NCI-H345 (cell line): Measurements from ENCODE around the gene LYPD6.

ENCODE experiments used
- DNase-seq: peaks from one replicate; lab custom pipeline; 2025; lab: John Stamatoyannopoulos, UW

LYPD6 gene

GRCh38 chr2:149507974-149508373 is 177.6 kb downstream of the LYPD6 start:
- DNase-seq = no peak

- DNase-seq = peak; percentile 34
Observed at GRCh38 chr2:149513461-149513860, 183.1 kb downstream of the LYPD6 start.
